Skeletal muscle satellite cell (primary cell): ENCODE results near the gene ANKRD60. TPM values are rescaled to one million over a fixed set of nuclear protein-coding genes. Genes with fewer than 3 reads are reported as not detected.

Experiments used
- H3K27me3 ChIP-seq: 2 replicates; pipeline ENCODE4 v1.7.0; 2013; ENCODE audit warnings: low read length; ENCODE audit not compliant: control insufficient read depth, insufficient read depth
- H3K36me3 ChIP-seq: 2 replicates; pipeline ENCODE4 v1.7.0; 2013; ENCODE audit warnings: mild to moderate bottlenecking, control low read depth, low read length; ENCODE audit not compliant: insufficient read depth
- H3K4me1 ChIP-seq: 2 replicates; pipeline ENCODE4 v1.7.0; 2013; ENCODE audit warnings: low read length; ENCODE audit not compliant: control insufficient read depth, insufficient read depth
- H3K4me2 ChIP-seq: 2 replicates; pipeline ENCODE4 v1.7.0; 2013; ENCODE audit warnings: mild to moderate bottlenecking, low read length
- H3K4me3 ChIP-seq: 2 replicates; pipeline ENCODE4 v1.7.0; 2013; ENCODE audit warnings: low read length
- H3K9ac ChIP-seq: 2 replicates; pipeline ENCODE4 v1.7.0; 2013; ENCODE audit warnings: mild to moderate bottlenecking, low read depth, low read length, moderate library complexity
- H3K9me3 ChIP-seq: replicated peaks from 2 replicates; pipeline ENCODE4 v1.7.0; 2013; ENCODE audit warnings: mild to moderate bottlenecking, control low read depth, low read length
- total RNA-seq: library from RNA; depleted of rRNA; stranded (reverse); fragments of >200 nt; gene quantifications from 2 replicates; pipeline ENCODE4 v1.2.3, GENCODE V29; 2012; rRNA removed

The ANKRD60 gene, protein sequence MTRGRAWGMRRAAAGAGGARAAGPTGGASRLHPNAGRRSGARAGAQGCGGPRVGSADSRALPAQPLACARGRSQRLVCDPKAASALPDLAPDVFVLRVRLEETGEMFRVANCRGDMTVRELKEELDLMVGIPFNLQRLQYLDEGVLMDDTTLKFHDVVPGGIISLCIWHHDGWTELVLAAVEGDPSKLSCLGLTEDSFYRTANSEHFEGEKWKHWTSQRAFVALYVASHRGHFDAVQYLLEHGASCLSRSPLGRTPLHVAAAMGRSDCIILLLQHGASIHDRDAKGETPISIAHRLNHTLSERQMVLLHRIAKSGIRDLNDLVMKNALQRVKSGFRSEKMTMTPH
- total RNA-seq = not detected in 2 replicates

DNA sequence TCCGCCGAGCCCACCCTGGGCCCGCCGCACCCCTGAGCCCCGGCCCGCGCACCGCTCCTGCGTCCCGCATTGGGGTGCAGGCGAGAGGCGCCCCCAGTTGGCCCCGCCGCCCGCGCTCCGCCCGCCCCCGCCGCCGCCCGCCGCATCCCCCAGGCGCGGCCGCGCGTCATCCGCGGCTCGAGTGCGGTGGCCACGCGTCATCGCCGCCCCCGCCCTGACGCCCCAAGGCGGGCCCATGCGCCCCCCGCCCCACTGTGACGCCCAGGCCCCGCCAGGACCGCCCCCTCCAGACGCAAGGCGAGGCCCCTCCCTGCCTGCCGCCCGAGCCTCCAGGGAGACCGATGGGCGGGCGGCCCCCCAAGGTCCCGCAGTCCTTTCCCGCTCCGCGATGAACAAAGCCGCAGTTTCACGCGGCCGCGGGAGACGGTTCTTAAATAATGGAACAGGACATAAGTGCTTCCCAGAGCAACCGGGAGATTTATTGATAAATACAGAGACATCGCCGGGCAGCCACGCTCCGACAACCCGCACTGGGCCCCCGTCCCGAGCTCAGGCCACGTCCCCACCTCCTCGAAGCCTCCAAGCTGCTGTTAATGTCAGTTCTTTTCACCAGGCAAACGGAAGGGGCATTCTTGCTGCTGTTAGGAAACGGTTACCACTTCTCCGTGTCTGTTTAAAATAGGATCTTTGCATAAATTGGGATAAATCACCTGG lies at the start of gene ANKRD60:
ANKRD60 (minus strand) TSS at position 170 of the 714 bp plus-strand sequence; CDS start at position 170, 0 bp downstream.
- H3K4me3 ChIP-seq = no peak within 1 kb of the TSS
- H3K4me2 ChIP-seq = peak within 1 kb of the TSS; percentile 55
- no peaks in the 10 kb centered on the region for H3K9me3 ChIP-seq
- H3K36me3 ChIP-seq = peaks cover 14% of the 10 kb centered on the region
- H3K27me3 ChIP-seq = peaks cover 41% of the 10 kb centered on the region
- no peaks in the 10 kb centered on the region for H3K4me1 ChIP-seq
- peak within 1 kb of the TSS; percentile 14 for H3K9ac ChIP-seq

DNA sequence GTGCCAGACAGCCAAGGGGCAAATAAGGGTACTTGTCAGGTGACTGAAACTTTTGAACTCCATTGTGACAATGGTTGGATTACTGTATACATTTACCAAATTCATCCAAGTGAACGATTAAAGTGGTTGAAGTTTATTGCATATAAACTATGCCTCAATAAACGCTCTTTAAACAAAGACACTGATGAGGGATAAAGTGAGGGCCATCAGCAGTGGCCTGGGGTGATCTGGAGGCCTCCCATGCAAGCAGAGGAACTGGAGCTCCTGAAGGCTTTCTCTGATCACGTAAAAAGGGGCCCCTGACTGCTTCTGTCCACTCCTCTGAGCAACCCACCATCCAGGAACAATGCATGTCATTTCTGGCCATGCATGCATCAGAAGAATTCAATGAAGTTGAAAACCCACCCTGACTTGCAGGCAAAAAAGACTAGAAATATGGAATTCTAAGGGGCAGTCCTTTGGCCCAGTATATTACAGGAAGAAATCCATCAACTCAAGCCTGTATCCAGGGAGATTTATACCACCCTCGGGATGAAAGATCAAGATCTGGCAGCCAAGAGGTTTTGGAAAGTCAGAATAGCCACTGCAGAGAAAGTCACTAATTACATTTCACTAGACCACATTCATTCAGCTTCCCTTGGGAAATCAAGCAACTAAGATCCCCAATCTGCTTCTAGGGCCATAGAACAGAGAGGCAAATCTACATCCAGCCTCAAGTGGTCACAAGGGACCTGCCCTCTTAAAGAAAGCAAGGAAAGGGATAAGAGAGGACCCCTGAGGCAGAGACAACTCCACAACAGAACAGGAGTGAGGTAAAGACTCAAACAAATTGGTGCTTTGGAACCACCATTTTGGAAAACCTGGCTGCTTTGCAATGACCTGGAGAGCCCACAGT lies 49.4 kb upstream of the ANKRD60 start:
- Histone ChIP-seq H3K36me3 (no peaks in the 10 kb centered on the region), H3K4me2 (no peak overlapping the region), H3K9ac (no peak overlapping the region), H3K4me3 (no peak overlapping the region), H3K27me3 (no peaks in the 10 kb centered on the region), H3K4me1 (no peaks in the 10 kb centered on the region), H3K9me3 (no peaks in the 10 kb centered on the region)

DNA sequence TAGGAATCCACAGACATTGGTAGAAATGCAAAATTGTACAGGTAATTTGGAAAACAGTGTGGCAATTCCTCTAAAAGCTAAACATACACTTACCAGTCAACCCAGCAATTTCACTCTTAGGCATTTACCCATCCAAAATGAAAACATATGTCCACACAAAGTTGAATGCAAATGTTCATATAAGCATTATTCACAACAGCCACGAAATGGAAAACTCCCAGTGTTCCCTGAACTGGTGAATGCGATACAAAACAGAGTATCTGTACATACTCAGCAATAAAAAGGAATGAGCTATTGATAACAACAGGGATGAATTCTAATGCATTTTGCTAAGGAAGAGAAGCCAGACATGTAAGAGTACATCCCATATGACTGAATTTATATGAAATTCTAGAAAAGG lies 48.7 kb upstream of the ANKRD60 start:
- Histone ChIP-seq H3K27me3 (no peaks in the 10 kb centered on the region), H3K9ac (no peak overlapping the region), H3K36me3 (no peaks in the 10 kb centered on the region), H3K4me2 (no peak overlapping the region), H3K9me3 (no peaks in the 10 kb centered on the region), H3K4me3 (no peak overlapping the region), H3K4me1 (peaks cover 1% of the 10 kb centered on the region)

DNA sequence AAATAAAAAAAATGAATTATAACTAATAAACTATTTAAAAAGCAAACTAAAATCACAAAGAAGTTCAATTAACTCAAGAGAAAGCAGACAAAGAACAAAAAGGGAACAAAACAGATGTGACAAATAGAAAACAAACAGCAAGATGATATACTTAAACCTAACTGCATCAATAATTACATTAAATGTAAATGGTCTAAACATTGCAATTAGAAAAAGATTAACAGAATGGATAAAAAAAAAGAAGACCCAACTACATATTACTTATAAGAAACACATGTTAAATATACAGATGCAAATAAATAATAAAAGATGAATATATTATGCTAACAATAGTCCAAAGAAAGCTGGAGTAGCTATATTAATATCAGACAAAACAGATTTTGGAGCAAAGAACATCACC lies 45.9 kb upstream of the ANKRD60 start:
- Histone ChIP-seq H3K9me3 (no peaks in the 10 kb centered on the region), H3K4me3 (no peak overlapping the region), H3K27me3 (no peaks in the 10 kb centered on the region), H3K36me3 (peaks cover 16% of the 10 kb centered on the region), H3K4me1 (peaks cover 3% of the 10 kb centered on the region), H3K4me2 (no peak overlapping the region), H3K9ac (no peak overlapping the region)

DNA sequence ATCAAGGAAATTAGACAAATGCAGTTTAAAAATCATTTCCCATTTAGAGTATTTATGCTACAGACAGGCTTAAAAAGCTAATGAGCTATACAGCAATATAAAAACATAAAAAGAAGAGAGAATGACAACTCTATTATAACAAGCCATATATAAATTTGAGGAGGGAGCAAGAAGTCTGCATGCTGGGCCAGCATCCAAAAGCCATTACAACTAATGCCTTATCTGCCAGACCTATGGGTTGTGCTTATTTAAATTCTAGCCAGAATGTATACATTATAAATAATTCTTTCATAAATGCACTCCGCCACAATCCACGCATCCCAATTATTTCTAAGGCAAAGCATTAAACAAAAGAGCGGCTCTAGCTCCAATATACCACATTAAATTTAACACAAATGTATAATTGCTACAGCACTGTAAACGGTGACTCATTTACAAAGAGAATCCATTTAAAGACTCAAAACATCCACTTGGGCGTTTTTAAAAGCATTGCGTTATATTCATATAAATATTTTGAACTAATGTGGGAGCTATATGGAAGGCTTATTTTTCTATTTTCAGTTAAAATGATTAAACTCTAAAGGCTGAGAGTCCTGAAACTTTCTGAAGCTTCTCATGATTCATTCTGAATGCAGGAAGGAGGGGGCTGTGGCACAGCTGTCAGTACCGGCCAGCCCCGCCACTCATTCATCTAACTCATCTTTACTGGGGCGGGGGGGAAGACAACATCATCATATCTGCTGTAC lies 43.3 kb upstream of the ANKRD60 start:
- Histone ChIP-seq H3K36me3 (peaks cover 19% of the 10 kb centered on the region), H3K4me3 (no peak overlapping the region), H3K9ac (no peak overlapping the region), H3K9me3 (no peaks in the 10 kb centered on the region), H3K27me3 (no peaks in the 10 kb centered on the region), H3K4me2 (peak overlapping the region; percentile 15), H3K4me1 (peaks cover 11% of the 10 kb centered on the region)

- peaks cover 42% of the 10 kb centered on the region for H3K36me3 ChIP-seq
- no peaks in the 10 kb centered on the region for H3K9me3 ChIP-seq
- H3K4me1 ChIP-seq = peaks cover 11% of the 10 kb centered on the region
- no peak overlapping the region for H3K4me2 ChIP-seq
- H3K4me3 ChIP-seq = no peak overlapping the region
- no peak overlapping the region for H3K9ac ChIP-seq
- no peaks in the 10 kb centered on the region for H3K27me3 ChIP-seq
Observed at GRCh38 chr20:58268936-58269619, 40.6 kb upstream of the ANKRD60 start.

DNA sequence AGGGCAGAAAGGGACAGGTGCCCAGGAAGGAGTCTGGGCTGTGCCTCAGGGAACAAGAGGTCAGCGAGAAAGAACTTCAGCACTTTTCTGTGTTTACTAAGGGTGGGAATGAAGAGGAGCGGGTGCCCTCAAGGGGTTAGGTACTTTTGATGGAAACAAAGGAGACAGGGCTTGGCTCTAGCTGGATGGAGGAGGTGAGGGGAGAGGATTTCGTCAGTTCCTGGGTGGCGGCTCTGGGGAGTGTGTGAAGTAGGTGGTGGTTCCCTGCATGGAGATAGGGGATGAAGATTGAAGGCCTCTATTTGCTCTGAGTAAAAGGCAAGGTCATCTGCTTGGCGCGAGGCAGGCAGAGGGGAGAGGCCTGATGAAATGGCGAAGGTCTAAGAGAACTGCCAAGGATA lies 40.0 kb upstream of the ANKRD60 start:
- no peak overlapping the region for H3K4me3 ChIP-seq
- H3K9ac ChIP-seq = no peak overlapping the region
- peaks cover 11% of the 10 kb centered on the region for H3K4me1 ChIP-seq
- no peak overlapping the region for H3K4me2 ChIP-seq
- H3K9me3 ChIP-seq = no peaks in the 10 kb centered on the region
- no peaks in the 10 kb centered on the region for H3K27me3 ChIP-seq
- H3K36me3 ChIP-seq = peaks cover 46% of the 10 kb centered on the region

DNA sequence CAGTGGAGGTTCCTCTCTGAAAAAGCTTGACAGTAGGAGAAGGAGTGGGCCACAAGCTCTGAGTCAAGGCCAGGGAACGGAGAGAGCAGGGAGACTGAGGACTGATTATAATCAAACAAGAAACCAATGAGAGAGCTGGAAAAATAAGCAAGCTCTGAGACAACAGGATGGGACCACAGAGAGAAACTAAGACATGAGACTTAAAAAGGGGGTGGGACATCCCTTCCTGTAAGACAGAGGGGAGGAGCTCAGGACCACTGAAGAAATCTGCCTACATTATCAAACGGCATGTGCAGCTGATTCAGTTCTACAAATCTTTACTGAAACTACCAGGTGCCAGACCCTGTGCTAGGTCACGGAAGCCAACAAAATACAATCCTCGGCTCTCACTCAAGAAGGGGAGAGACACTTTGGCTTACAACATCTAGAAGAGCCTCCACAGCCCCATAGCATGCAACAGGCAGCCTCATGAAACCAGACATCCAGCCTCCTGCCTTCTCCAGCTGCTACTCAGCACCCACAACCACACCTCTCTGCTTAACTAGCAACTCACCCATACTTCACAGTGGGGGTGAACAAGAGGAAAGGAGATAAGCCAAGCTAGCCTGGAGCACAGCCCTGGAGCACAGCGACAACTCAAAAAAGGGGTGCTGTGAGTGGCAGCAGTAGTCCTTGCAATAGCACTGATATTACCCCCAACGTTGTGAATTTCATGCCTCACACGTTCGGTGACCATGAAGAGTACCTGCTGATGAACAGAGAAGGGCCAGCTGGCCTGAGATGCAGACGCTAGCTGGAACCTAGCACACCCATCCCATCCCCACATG lies 39.1 kb upstream of the ANKRD60 start:
- Histone ChIP-seq H3K27me3 (no peaks in the 10 kb centered on the region), H3K36me3 (peaks cover 49% of the 10 kb centered on the region), H3K9ac (no peak overlapping the region), H3K4me3 (no peak overlapping the region), H3K4me1 (peaks cover 11% of the 10 kb centered on the region), H3K9me3 (no peaks in the 10 kb centered on the region), H3K4me2 (no peak overlapping the region)

DNA sequence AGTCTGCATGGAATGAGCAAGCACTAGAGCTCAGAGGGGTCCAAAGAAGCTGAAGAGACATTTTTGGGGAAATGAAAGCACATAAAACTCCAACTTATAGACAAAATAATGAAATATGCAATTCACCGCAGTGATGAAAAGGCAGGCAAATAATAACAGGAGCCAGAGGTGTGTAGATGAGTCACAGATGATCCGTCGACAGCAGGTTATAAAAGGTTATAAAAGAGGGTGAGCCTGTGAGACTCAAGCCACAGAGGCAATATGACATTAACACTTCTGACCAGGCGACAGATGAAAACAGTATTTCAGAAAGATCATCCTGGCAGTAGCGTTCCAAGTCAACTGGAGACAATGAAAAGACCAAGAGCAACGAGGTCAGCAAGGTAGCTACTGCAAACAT lies 35.8 kb upstream of the ANKRD60 start:
- Histone ChIP-seq H3K4me2 (no peak overlapping the region), H3K36me3 (peaks cover 37% of the 10 kb centered on the region)

GRCh38 chr20:58261660-58262059 lies 33.2 kb upstream of the ANKRD60 start:
- peaks cover 34% of the 10 kb centered on the region for H3K36me3 ChIP-seq
- H3K4me3 ChIP-seq = no peak overlapping the region
- no peak overlapping the region for H3K9ac ChIP-seq
- no peaks in the 10 kb centered on the region for H3K27me3 ChIP-seq
- no peaks in the 10 kb centered on the region for H3K9me3 ChIP-seq
- no peak overlapping the region for H3K4me2 ChIP-seq
- H3K4me1 ChIP-seq = no peaks in the 10 kb centered on the region

More for the DNA sequence above, 35.8 kb upstream of the ANKRD60 start:
- no peak overlapping the region for H3K9ac ChIP-seq
- H3K4me1 ChIP-seq = peaks cover 7% of the 10 kb centered on the region
- no peaks in the 10 kb centered on the region for H3K27me3 ChIP-seq
- H3K4me3 ChIP-seq = no peak overlapping the region
- no peaks in the 10 kb centered on the region for H3K9me3 ChIP-seq
